ENCODE measurements around the gene PDE4B. TPM values are rescaled to one million over a fixed set of nuclear protein-coding genes. Genes with fewer than 3 reads are reported as not detected.

PDE4B gene
- total RNA-seq, 1 experiment from 2014 or later: not detected

DNA sequence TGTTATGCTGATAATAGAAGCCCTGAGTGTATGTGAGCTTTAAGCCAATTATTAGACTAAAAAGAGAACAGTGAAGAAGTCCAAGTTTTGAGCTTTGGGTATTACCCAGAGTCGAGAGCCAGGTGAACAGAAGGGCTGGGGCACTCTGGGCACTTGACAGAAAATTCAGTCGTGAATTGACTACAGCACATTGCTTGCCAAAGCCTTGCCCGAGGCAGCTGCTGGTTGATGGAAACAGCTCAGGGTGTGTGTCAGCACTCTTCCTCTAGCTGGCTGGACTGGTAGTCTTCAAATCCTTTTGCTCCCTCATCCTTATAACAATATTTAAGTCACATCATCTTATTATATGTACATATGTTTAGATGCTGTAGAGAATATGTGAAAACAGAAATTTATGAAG is 21.3 kb downstream of the PDE4B start:
- Mint-ChIP-seq H3K4me3 (ENCODE audit: unreplicated experiment) (no peak overlapping the region), H3K4me1 (ENCODE audit: low read depth, unreplicated experiment) (no peaks in the 10 kb centered on the region), H3K27ac (ENCODE audit: unreplicated experiment) (no peak overlapping the region), H3K27me3 (ENCODE audit: insufficient read depth, unreplicated experiment) (no peaks in the 10 kb centered on the region), H3K9me3 (ENCODE audit: unreplicated experiment) (no peaks in the 10 kb centered on the region), H3K36me3 (ENCODE audit: insufficient read depth, unreplicated experiment) (no peaks in the 10 kb centered on the region)
- H3K9me3 ChIP-seq: no peaks in the 10 kb centered on the region
- no peaks in the 10 kb centered on the region for H3K4me1 ChIP-seq
- intact Hi-C loops (cut with micrococcal nuclease; ENCODE audit: unreplicated experiment): no loop called here
- H3K36me3 ChIP-seq (ENCODE audit: control insufficient read depth, insufficient read depth, low read length): no peaks in the 10 kb centered on the region
- ChIA-PET POLR2A (no interaction called here), CTCF (no interaction called here)
- no peaks in the 10 kb centered on the region for H3K27me3 ChIP-seq (replicated peaks; ENCODE audit: control insufficient read depth, insufficient read depth, low read length)
- no peak overlapping the region for H3K4me3 ChIP-seq (ENCODE audit: low read depth, low read length)
- TF ChIP-seq, protein P1, sequence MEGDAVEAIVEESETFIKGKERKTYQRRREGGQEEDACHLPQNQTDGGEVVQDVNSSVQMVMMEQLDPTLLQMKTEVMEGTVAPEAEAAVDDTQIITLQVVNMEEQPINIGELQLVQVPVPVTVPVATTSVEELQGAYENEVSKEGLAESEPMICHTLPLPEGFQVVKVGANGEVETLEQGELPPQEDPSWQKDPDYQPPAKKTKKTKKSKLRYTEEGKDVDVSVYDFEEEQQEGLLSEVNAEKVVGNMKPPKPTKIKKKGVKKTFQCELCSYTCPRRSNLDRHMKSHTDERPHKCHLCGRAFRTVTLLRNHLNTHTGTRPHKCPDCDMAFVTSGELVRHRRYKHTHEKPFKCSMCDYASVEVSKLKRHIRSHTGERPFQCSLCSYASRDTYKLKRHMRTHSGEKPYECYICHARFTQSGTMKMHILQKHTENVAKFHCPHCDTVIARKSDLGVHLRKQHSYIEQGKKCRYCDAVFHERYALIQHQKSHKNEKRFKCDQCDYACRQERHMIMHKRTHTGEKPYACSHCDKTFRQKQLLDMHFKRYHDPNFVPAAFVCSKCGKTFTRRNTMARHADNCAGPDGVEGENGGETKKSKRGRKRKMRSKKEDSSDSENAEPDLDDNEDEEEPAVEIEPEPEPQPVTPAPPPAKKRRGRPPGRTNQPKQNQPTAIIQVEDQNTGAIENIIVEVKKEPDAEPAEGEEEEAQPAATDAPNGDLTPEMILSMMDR (IDR thresholded peaks at IDR 0.05; ENCODE audit: insufficient read depth in 1 of 2, low read depth in 1 of 2, low read length in 1 of 2, severe bottlenecking in 1 of 2, unreplicated experiment in 1 of 2): no peak
- no peak for DNase-seq
- BruUV-seq (replicated peaks): no TSS peak

DNA sequence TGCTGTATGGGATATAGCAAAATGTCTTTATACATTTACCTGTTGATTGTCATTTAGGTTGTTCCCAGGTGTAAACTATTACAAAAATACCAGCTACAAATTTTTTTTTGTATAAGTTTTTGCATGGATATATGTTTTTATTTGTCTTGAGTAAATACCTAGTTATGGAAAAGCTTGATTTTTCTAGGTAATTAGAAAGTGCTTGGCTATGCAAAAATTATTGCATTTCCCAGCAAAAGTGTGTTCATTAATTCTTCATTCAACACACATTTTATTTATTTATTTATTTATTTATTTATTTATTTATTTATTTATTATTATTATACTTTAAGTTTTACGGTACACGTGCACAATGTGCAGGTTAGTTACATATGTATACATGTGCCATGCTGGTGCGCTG is 22.1 kb downstream of the PDE4B start:
- H3K27me3 ChIP-seq (replicated peaks; ENCODE audit: control insufficient read depth, insufficient read depth, low read length): no peaks in the 10 kb centered on the region
- H3K36me3 ChIP-seq (ENCODE audit: control insufficient read depth, insufficient read depth, low read length): no peaks in the 10 kb centered on the region
- H3K4me1 ChIP-seq: no peaks in the 10 kb centered on the region
- ChIA-PET CTCF (no interaction called here), POLR2A (no interaction called here)
- H3K4me3 ChIP-seq (ENCODE audit: low read depth, low read length): no peak overlapping the region
- H3K36me3 Mint-ChIP-seq (ENCODE audit: insufficient read depth, unreplicated experiment): no peaks in the 10 kb centered on the region
- DNase-seq: no peak
- no peak overlapping the region for H3K4me3 Mint-ChIP-seq (ENCODE audit: unreplicated experiment)
- no peaks in the 10 kb centered on the region for H3K27me3 Mint-ChIP-seq (ENCODE audit: insufficient read depth, unreplicated experiment)
- no peaks in the 10 kb centered on the region for H3K9me3 Mint-ChIP-seq (ENCODE audit: unreplicated experiment)
- no peaks in the 10 kb centered on the region for H3K9me3 ChIP-seq
- BruUV-seq (replicated peaks): no TSS peak
- intact Hi-C loops (cut with micrococcal nuclease; ENCODE audit: unreplicated experiment): no loop called here
- no peaks in the 10 kb centered on the region for H3K4me1 Mint-ChIP-seq (ENCODE audit: low read depth, unreplicated experiment)
- H3K27ac Mint-ChIP-seq (ENCODE audit: unreplicated experiment): no peak overlapping the region
- TF ChIP-seq, protein P1 (IDR thresholded peaks at IDR 0.05; ENCODE audit: insufficient read depth in 1 of 2, low read depth in 1 of 2, low read length in 1 of 2, severe bottlenecking in 1 of 2, unreplicated experiment in 1 of 2): no peak

DNA sequence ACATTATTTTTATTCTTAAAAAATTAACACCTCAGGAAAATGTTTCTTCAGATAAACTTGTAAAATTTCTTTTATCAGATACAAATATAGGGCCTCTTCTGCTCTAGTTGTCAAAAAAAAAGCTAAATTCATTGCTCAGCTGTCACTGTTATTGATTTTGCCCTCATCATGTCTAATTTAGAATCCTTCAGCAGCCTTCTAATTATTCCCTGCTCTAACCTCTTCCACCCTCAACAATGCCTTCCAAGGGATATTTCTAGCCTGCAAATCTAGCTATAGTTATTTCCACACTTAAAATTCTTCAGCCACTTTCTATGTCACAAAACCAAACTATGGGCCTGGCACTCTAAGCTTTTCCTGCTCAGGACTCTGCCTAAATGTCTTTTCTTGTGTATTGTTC is 25.2 kb downstream of the PDE4B start:
- no peaks in the 10 kb centered on the region for H3K27me3 ChIP-seq (replicated peaks; ENCODE audit: control insufficient read depth, insufficient read depth, low read length)
- no peaks in the 10 kb centered on the region for H3K4me1 ChIP-seq
- Mint-ChIP-seq H3K4me1 (ENCODE audit: low read depth, unreplicated experiment) (no peaks in the 10 kb centered on the region), H3K36me3 (ENCODE audit: insufficient read depth, unreplicated experiment) (no peaks in the 10 kb centered on the region), H3K27ac (ENCODE audit: unreplicated experiment) (no peak overlapping the region), H3K9me3 (ENCODE audit: unreplicated experiment) (no peaks in the 10 kb centered on the region), H3K27me3 (ENCODE audit: insufficient read depth, unreplicated experiment) (no peaks in the 10 kb centered on the region), H3K4me3 (ENCODE audit: unreplicated experiment) (no peak overlapping the region)
- TF ChIP-seq, protein P1 (IDR thresholded peaks at IDR 0.05; ENCODE audit: insufficient read depth in 1 of 2, low read depth in 1 of 2, low read length in 1 of 2, severe bottlenecking in 1 of 2, unreplicated experiment in 1 of 2): no peak
- DNase-seq: no peak
- CTCF ChIA-PET: no interaction called here
- intact Hi-C loops (cut with micrococcal nuclease; ENCODE audit: unreplicated experiment): no loop called here
- POLR2A ChIA-PET: no interaction called here
- H3K36me3 ChIP-seq (ENCODE audit: control insufficient read depth, insufficient read depth, low read length): no peaks in the 10 kb centered on the region
- no TSS peak for BruUV-seq (replicated peaks)
- no peak overlapping the region for H3K4me3 ChIP-seq (ENCODE audit: low read depth, low read length)
- H3K9me3 ChIP-seq: no peaks in the 10 kb centered on the region
